ENCODE data around the gene LRRC28. TPM values are rescaled to one million over a fixed set of nuclear protein-coding genes. Genes with fewer than 3 reads are reported as not detected.

LRRC28 gene
- total and polyA plus RNA-seq, 8 donors, result 4.5 to 24.9 (median 15.2) TPM

GRCh38 chr15:99252326-99252725, 1.0 kb downstream of the LRRC28 start:
- TF ChIP-seq CTCF (IDR thresholded peaks at IDR 0.05), result no peak
- no peak for ATAC-seq
- H3K27me3 ChIP-seq, result no peaks in the 10 kb centered on the region
- H3K4me1 ChIP-seq, result peaks cover 6 to 40% (median 14%) of the 10 kb centered on the region in 3 donors
- WGBS, 2 donors, result 36 to 38% methylated on average over 7 of the region's 7 CpGs
- no peak for FAIRE-seq
- DNase-seq, result no peak
- peak overlapping the region in 2 of 4 donors; percentile 74 to 86 for H3K4me3 ChIP-seq
- H3K27ac ChIP-seq, result peak overlapping the region in 2 of 4 donors; percentile 93 to 94
- H3K9me3 ChIP-seq, result no peaks in the 10 kb centered on the region
- intact Hi-C loops (cut with DNase I), result no loop called here
- no peaks in the 10 kb centered on the region for H3K36me3 ChIP-seq

GRCh38 chr15:99253381-99254090, 2.3 kb downstream of the LRRC28 start:
- TF ChIP-seq CTCF (IDR thresholded peaks at IDR 0.05), result no peak
- 92 to 96% methylated on average over 6 of the region's 6 CpGs for WGBS, 2 donors
- no peak overlapping the region for H3K27ac ChIP-seq
- H3K36me3 ChIP-seq, result peaks cover 0 to 3% (median 0%) of the 10 kb centered on the region in 3 donors
- no peak overlapping the region for H3K4me3 ChIP-seq
- no peak for DNase-seq
- ATAC-seq, result no peak
- H3K4me1 ChIP-seq, result peaks cover 5 to 32% (median 14%) of the 10 kb centered on the region in 3 donors
- FAIRE-seq, result no peak
- H3K27me3 ChIP-seq, result no peaks in the 10 kb centered on the region
- H3K9me3 ChIP-seq, result no peaks in the 10 kb centered on the region
- intact Hi-C loops (cut with DNase I), result no loop called here

GRCh38 chr15:99257107-99257750, 5.9 kb downstream of the LRRC28 start:
- FAIRE-seq, result no peak
- peaks cover 0 to 21% (median 7%) of the 10 kb centered on the region in 3 donors for H3K4me1 ChIP-seq
- DNase-seq, result no peak
- 87 to 88% methylated on average over 12 of the region's 12 CpGs for WGBS, 2 donors
- no peaks in the 10 kb centered on the region for H3K9me3 ChIP-seq
- no peak overlapping the region for H3K4me3 ChIP-seq
- no peak overlapping the region for H3K27ac ChIP-seq
- no peak for ATAC-seq
- H3K36me3 ChIP-seq, result peaks cover 0 to 3% (median 0%) of the 10 kb centered on the region in 3 donors
- intact Hi-C loops (cut with DNase I), result no loop called here
- no peaks in the 10 kb centered on the region for H3K27me3 ChIP-seq
- no peak for TF ChIP-seq CTCF (IDR thresholded peaks at IDR 0.05)

GRCh38 chr15:99264125-99264524, 12.8 kb downstream of the LRRC28 start:
- no peaks in the 10 kb centered on the region for H3K36me3 ChIP-seq
- H3K4me3 ChIP-seq, result no peak overlapping the region
- H3K27me3 ChIP-seq, result no peaks in the 10 kb centered on the region
- intact Hi-C loops (cut with DNase I), result no loop called here
- H3K27ac ChIP-seq, result no peak overlapping the region
- DNase-seq, result no peak
- no peaks in the 10 kb centered on the region for H3K9me3 ChIP-seq
- WGBS, 2 donors, result 91 to 95% methylated on average over 5 of the region's 5 CpGs
- FAIRE-seq, result no peak
- peaks cover 8 to 22% (median 12%) of the 10 kb centered on the region in 3 donors for H3K4me1 ChIP-seq
- TF ChIP-seq CTCF (IDR thresholded peaks at IDR 0.05), result no peak
- no peak for ATAC-seq
